Endodermal cell (in vitro differentiated cells): ENCODE data around the gene CDSN. TPM values are rescaled to one million over a fixed set of nuclear protein-coding genes. Genes with fewer than 3 reads are reported as not detected.

Experiments
- DNase-seq: peaks from one replicate; pipeline ENCODE4 v3.0.0-alpha.2; 2017
- H3K27ac ChIP-seq: 2 replicates; pipeline ENCODE4 v1.5.1; 2013; ENCODE audit warnings: mild to moderate bottlenecking, low read depth, low read length, moderate library complexity
- H3K27me3 ChIP-seq: 2 replicates; pipeline ENCODE4 v1.6.1; 2013; ENCODE audit warnings: mild to moderate bottlenecking, low read length, moderate library complexity; ENCODE audit not compliant: insufficient read depth, control insufficient read depth, poor library complexity, severe bottlenecking
- H3K36me3 ChIP-seq: 2 replicates; pipeline ENCODE4 v1.7.0; 2013; ENCODE audit warnings: mild to moderate bottlenecking, low read length, moderate library complexity; ENCODE audit not compliant: control insufficient read depth, insufficient read depth
- H3K4me1 ChIP-seq: one replicate; pipeline ENCODE4 v1.7.0; 2013; ENCODE audit warnings: low read length; ENCODE audit not compliant: control insufficient read depth, insufficient read depth
- H3K4me3 ChIP-seq: 2 replicates; pipeline ENCODE4 v1.5.1; 2013; ENCODE audit warnings: mild to moderate bottlenecking, low read length, moderate library complexity
- H3K9ac ChIP-seq: 2 replicates; pipeline ENCODE4 v1.6.1; 2013; ENCODE audit warnings: mild to moderate bottlenecking, low read length, moderate library complexity; ENCODE audit not compliant: poor library complexity, severe bottlenecking; ENCODE audit errors: extremely low read depth
- H3K9me3 ChIP-seq: 2 replicates; pipeline ENCODE4 v1.6.1; 2013; ENCODE audit warnings: mild to moderate bottlenecking, low read length, moderate library complexity; ENCODE audit not compliant: control insufficient read depth
- H3K27ac Mint-ChIP-seq: 2 replicates; pipeline ENCODE4 v1.8.0; 2020; ENCODE audit warnings: mixed read lengths
- H3K27me3 Mint-ChIP-seq: 2 replicates; pipeline ENCODE4 v1.8.0; 2021; ENCODE audit warnings: mild to moderate bottlenecking, mixed read lengths; ENCODE audit not compliant: insufficient read depth
- H3K36me3 Mint-ChIP-seq: 2 replicates; pipeline ENCODE4 v1.8.0; 2020; ENCODE audit warnings: low read depth, mixed read lengths
- H3K4me1 Mint-ChIP-seq: 2 replicates; pipeline ENCODE4 v1.8.0; 2020; ENCODE audit warnings: mixed read lengths
- H3K4me3 Mint-ChIP-seq: 2 replicates; pipeline ENCODE4 v1.8.0; 2020; ENCODE audit warnings: mild to moderate bottlenecking, moderate library complexity, mixed read lengths
- H3K9me3 Mint-ChIP-seq: 2 replicates; pipeline ENCODE4 v1.8.0; 2020; ENCODE audit warnings: mild to moderate bottlenecking, mixed read lengths
- WGBS, 2 experiments: methylation state at CpG; one replicate each; pipeline versions ENCODE4 v1.1.5 to v1.1.7; 2013; ENCODE audit warnings: missing lambda C conversion rate in 2 of 2, mixed read lengths in 1 of 2; ENCODE audit not compliant: insufficient coverage in 1 of 2, insufficient read length in 1 of 2; 5-methylcytosine and 5-hydroxymethylcytosine counted together
- total RNA-seq, 2 donors: library from RNA; stranded (reverse); fragmentation: NEBNext Ultra II Directional in 1 of 2; extraction: Animal tissue kit (Norgen Biotek cat#: 25700) in 1 of 2; gene quantifications; 2 replicates in 1 of 2; 3 replicates in 1 of 2; pipeline ENCODE4 v1.2.1, GENCODE V29; 2021
- TF ChIP-seq, protein P1 (sequence below): fragments of 200-600 bp; sonication (generic); conservative IDR thresholded peaks from 2 replicates; pipeline ENCODE4 v1.5.0; 2021; ENCODE audit warnings: antibody characterized with exemption, mild to moderate bottlenecking

The CDSN gene
- total RNA-seq, 2 donors from 2014 or later = not detected

DNA sequence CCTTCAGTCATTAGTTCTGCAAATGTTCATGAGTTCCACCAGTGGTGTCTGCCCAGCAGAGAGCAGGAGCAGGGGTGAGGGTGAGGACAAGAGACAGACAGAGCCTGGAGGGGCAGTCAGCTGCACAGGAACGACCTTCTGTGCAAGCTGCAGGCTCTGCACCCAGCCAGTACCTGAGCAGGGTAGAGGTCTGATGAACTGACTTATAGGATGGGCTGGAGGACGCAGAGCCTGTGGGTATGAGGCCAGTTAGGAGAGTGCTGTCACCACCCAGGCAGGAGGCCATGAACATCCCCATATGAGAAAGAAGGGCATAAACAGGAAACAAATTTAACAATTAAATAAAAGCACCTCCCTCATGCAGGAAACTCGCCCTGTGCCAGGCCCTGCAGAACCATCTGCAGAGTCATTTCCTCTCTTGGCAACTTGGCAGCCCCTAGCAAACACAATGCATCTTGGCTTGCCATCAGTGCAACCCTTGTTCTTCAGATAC, 25.8 kb downstream of the CDSN start:
- Mint-ChIP-seq H3K4me3 (no peak overlapping the region), H3K27ac (no peak overlapping the region), H3K9me3 (no peaks in the 10 kb centered on the region), H3K36me3 (no peaks in the 10 kb centered on the region), H3K27me3 (no peaks in the 10 kb centered on the region), H3K4me1 (peaks cover 3% of the 10 kb centered on the region)
- 85% methylated on average over 3 of the region's 3 CpGs for WGBS, 2 experiments
- TF ChIP-seq, protein P1, sequence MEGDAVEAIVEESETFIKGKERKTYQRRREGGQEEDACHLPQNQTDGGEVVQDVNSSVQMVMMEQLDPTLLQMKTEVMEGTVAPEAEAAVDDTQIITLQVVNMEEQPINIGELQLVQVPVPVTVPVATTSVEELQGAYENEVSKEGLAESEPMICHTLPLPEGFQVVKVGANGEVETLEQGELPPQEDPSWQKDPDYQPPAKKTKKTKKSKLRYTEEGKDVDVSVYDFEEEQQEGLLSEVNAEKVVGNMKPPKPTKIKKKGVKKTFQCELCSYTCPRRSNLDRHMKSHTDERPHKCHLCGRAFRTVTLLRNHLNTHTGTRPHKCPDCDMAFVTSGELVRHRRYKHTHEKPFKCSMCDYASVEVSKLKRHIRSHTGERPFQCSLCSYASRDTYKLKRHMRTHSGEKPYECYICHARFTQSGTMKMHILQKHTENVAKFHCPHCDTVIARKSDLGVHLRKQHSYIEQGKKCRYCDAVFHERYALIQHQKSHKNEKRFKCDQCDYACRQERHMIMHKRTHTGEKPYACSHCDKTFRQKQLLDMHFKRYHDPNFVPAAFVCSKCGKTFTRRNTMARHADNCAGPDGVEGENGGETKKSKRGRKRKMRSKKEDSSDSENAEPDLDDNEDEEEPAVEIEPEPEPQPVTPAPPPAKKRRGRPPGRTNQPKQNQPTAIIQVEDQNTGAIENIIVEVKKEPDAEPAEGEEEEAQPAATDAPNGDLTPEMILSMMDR = no peak
- H3K9me3 ChIP-seq = no peaks in the 10 kb centered on the region
- no peak overlapping the region for H3K4me3 ChIP-seq
- DNase-seq = peak; percentile 40
- no peaks in the 10 kb centered on the region for H3K4me1 ChIP-seq
- no peak overlapping the region for H3K27ac ChIP-seq
- H3K9ac ChIP-seq = no peak overlapping the region
- H3K27me3 ChIP-seq = no peaks in the 10 kb centered on the region
- H3K36me3 ChIP-seq = no peaks in the 10 kb centered on the region

DNA sequence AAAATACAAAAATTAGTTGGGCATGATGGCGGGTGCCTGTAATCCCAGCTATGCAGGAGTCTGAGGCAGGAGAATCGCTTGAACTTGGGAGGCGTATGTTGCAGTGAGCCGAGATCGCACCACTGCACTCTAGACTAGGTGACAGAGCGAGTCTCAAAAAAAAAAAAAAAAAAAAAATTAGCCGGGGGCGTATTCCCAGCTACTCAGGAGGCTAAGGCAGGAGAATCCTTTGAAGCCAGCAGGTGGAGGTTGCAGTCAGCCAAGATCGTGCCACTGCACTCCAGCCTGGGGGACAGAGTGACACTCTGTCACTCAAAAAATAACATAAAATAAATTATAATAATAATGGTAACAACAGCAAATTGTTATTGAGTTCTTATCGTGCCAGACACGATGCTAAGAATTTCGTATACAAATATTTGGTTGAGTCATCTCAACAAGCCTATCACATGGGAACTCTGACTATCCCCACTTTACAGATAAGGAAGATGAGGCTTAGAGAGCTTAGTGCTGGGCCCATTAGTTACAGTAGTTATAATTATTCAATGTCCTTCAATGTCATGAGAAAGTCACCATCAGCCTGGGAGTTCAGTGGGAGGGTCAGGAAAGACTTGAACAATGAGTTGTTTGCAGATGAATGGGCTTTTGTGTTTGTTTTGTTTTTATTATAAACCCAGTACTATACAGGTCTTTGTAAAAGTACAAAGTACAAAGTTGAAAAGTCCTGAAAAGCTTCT, 27.3 kb downstream of the CDSN start:
- Mint-ChIP-seq H3K27ac (no peak overlapping the region), H3K4me3 (no peak overlapping the region), H3K36me3 (no peaks in the 10 kb centered on the region), H3K4me1 (peaks cover 3% of the 10 kb centered on the region), H3K9me3 (no peaks in the 10 kb centered on the region), H3K27me3 (no peaks in the 10 kb centered on the region)
- Histone ChIP-seq H3K4me3 (no peak overlapping the region), H3K9ac (no peak overlapping the region), H3K27ac (no peak overlapping the region), H3K36me3 (no peaks in the 10 kb centered on the region), H3K4me1 (no peaks in the 10 kb centered on the region), H3K9me3 (no peaks in the 10 kb centered on the region), H3K27me3 (no peaks in the 10 kb centered on the region)
- 91 to 95% methylated on average over 8 to 12 of the region's 12 CpGs for WGBS, 2 experiments
- DNase-seq = no peak
- TF ChIP-seq, protein P1 = no peak

DNA sequence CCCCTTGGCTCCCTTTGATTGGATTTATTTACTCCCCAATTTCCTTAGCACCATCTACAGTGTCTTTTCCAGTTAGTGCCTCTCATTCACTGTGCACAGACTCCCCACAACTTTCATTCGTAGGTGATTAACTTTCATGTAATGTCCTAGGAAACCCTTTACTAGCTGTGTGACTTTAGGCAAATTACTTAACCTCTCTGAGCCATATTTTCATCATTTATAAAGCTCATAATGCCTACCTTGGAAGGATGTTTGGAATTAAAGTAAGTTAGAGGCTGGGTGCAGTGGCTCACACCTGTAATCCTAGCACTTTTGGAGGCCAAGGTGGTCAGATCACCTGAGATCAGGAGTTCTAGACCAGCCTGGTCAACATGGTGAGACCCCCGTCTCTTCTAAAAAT, 28.0 kb downstream of the CDSN start:
- H3K4me1 Mint-ChIP-seq = peaks cover 4% of the 10 kb centered on the region
- no peak for DNase-seq
- H3K36me3 Mint-ChIP-seq = no peaks in the 10 kb centered on the region
- no peak overlapping the region for H3K4me3 Mint-ChIP-seq
- no peak overlapping the region for H3K27ac ChIP-seq
- H3K4me1 ChIP-seq = peaks cover 2% of the 10 kb centered on the region
- TF ChIP-seq, protein P1 = no peak
- H3K36me3 ChIP-seq = no peaks in the 10 kb centered on the region
- 96 to 100% methylated on average over 2 of the region's 2 CpGs for WGBS, 2 experiments
- no peaks in the 10 kb centered on the region for H3K27me3 Mint-ChIP-seq
- H3K9ac ChIP-seq = no peak overlapping the region
- H3K27ac Mint-ChIP-seq = no peak overlapping the region
- H3K9me3 ChIP-seq = no peaks in the 10 kb centered on the region
- no peaks in the 10 kb centered on the region for H3K27me3 ChIP-seq
- H3K9me3 Mint-ChIP-seq = no peaks in the 10 kb centered on the region
- no peak overlapping the region for H3K4me3 ChIP-seq
